Activated naive CD4-positive, alpha-beta T cell treated with Interleukin-2 at 50 U/mL for 16 hours (primary cell): Measurements from ENCODE around the gene ENDOU.

Source experiments
- DNase-seq: peaks from one replicate; pipeline ENCODE4 v3.0.0-alpha.2; 2020

Gene ENDOU

DNA sequence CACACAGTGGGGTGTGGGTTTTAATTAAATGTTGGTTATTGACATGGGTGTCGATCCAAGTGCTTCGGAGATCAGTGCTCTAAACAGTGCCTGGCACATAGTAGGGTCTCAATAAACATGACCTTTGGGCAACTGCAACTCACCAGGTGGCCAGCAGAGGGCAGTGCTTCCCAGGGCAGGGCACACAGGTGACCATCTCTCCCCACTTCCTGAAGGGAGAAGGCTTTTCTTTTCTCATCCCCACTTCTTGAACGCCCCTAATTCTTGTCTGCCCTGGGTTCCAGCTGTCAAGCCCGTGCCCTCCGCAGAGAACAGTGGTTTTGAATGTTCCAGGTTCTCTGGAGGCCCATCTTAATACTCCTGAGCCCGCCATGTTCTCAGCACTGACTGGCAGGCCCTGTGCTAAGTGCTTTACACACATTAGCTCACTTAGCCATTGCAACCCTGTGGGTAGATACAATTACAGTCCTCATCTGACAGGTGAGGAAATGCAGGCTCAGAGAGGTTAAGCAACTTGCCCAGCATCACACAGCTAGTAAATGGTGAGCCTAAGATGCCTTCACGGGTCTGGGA, 17.0 kb upstream of the ENDOU start:
- peak; percentile 77 for DNase-seq

DNA sequence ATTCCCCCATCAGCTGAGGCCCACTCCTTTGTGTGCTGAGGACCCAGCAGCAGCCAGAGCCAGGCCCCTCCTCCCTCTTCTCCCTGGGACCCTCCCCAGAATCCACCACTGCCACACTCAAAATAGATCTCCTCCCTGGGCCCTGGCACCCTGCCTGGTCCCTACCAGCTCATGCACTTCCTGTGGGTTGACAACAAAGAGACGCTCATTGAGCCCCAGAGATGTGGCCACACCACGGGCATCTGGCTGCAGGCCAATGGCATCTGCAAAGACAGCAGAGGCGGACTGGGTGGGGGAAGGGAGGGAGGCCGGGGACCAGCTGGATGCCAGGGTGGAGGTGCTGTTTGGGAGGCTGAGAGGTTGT, 16.0 kb upstream of the ENDOU start:
- DNase-seq = peak; percentile 60

DNA sequence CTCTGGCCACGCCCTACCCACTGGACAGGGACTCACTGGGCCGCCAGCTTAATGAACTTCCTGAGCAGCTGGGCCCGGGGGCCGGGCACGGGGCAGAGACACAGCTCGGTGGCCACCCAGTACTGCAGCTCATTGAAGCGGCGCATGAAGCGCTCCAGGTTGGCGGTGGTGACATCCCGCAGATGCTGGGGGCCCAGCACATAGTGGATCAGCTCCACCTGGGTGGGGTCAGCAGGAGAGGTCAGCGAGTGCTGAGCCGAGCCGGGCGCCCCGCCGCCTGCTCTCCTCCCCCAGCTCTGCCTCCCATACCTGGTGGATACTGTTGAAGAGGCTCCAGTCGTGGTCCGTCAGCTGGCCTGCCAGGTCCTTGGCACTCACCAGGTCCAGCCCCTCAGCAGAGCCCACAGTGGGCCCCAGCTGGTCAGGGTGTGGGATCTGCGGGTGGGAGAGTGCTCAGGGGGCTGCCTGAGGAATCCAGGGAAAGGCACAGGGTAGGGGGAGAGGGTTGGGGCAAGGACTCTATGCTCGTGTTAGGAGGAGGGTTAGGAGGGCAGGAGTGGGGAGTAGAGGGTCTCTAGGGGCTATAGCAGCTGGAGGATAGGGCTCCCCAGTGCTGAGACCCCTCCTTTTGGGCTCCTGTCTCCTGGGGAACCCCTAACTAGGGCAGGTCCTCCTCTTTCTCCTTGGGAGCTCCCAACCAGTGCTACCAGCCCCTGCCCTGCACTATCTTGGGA, 15.5 kb upstream of the ENDOU start:
- DNase-seq = no peak

DNA sequence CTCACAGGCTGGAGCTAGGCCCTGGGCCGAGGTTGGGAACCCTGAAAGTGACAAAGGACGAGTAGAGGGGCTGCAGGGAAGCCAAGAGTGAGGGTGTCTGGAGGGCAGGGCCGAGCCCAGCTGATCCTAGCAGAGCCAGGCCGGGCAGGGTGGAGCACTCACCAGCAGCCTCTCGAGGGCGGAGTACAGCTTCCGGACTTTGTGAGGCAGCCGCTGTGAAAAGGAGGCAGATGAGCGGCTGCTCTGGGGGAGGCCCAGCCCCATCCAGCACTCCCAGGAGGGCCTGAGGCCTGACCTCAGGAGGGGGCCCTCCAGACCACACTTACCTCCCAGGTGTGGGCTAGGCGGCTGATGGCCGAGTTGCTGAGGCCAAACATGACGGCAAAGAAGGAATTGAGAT, 14.7 kb upstream of the ENDOU start:
- DNase-seq = no peak

DNA sequence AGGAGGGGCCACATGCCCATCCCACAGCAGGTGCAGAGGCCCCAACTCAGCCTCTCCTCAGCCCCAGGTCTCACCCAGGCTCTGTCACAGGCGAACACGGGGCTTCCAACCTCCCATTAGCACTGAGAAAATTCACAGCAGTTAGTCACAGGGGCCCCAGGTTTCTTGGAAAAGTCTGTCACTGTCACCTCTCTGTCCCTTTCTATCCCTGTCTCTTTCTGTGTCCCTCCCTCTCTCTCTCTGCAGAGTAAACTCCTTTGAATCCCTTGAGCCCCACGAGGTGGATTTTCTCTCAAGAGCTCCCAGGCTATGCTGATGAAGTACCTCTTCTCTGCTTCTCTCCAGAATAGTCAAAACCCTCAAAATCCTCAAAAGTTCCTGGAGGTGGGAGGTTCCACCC, 14.0 kb upstream of the ENDOU start:
- no peak for DNase-seq

DNA sequence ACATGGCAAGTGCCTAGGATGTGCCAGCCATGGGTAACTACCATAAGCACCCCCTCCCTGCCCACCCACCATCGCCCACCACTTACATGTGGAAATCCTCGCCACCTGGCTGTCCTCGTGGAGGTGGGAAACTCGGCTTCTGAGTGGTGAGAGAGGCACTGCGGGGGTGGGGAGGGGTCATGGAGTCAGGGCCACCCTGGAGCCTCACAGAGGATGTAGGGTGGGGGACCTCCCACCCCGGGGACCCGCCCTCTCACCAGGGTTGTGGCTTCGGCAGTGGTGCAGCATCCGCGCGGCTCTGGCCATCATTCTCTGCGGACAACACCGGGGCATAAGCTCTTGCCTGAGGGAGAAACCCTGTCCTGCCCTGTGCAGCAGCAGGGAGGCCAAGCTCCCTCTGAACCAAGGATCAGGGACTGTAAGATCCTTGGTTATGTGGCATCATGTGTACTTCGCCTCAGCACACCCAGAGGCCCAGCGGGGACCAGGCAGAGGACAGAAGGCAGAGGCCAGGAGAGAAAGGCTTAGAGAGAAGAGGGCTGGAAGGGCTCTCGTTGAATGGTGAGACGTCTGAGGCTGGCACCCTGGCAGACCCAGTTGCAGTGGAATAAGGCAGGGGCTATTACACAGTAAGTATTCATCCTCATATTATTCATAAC, 12.8 kb upstream of the ENDOU start:
- DNase-seq = no peak

DNA sequence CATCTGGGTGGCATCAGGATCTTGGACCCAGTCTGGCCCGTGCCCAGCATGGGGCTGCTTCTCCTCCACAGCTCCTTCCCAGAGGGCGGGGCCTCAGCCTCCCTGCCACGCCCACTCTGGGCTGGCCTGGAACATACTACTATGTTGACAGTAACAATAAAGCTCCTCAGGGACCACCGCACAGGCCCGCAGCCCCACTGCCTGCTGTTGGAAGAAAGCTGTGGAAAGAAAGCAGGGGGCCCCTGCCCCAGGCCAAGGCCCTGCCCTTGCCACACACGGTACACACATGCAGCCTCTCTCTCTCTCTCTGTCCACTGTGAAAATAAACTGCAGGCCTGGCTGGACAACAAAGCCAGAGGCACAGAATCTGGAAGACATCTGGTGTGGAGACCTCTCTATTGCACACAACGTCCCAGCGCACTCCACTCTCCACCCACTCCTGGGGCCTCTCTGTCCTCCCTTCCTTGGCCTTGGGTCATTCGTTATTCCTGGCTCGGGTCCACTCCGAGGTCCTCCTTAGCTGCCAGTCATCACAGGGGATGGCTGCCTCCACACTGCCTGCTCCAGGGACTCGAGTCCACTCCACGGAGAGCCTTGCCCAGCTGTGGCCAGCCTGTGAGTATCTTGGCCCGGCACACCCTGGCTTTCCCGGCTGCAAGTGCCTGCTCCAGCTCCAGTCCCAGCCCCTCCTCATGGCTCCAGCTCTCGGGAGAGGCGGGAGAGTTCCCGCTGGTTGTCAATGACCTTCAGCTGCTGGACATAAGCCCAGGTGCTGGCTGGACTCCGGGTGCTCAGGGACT, 11.8 kb upstream of the ENDOU start:
- no peak for DNase-seq

DNA sequence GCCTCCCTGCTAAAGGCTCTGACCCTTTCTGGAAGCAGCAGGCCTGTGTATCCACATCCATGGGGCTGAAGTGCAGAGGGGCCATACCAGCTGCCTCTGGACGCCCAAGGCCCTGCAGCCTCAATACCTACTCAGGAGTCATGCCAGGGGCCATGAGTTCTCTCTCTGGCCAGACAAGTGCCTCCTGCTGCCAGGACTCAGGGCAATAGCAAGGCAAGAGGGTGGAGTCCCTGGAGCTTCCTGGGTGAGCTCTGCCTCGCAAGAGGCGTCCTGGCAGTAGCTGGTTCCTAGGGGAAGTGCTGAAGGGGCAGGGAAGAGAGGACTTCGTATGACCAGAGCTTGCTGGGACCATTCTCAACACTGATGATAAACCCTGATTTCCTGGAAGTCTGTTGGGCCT, 10.9 kb upstream of the ENDOU start:
- no peak for DNase-seq

DNA sequence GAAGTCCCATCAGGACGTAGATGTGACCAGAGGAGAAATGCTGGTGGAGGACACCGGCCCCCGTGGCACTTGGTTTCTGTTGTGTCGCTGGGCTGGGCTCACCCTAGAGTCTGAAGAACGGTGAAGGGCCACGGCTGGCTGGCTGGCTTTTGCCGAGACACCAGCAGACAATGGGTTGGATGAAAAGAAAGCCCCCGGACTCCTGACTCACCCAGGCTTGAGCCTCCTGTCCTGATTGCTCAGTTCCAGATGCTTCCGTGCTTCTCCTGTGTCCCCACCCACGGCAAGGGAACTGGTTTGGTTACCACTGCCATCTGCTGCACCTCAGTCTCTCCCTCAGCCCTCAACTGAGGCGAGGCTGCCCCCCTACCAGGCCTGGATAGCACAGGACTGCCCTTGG, 10.4 kb upstream of the ENDOU start:
- no peak for DNase-seq

DNA sequence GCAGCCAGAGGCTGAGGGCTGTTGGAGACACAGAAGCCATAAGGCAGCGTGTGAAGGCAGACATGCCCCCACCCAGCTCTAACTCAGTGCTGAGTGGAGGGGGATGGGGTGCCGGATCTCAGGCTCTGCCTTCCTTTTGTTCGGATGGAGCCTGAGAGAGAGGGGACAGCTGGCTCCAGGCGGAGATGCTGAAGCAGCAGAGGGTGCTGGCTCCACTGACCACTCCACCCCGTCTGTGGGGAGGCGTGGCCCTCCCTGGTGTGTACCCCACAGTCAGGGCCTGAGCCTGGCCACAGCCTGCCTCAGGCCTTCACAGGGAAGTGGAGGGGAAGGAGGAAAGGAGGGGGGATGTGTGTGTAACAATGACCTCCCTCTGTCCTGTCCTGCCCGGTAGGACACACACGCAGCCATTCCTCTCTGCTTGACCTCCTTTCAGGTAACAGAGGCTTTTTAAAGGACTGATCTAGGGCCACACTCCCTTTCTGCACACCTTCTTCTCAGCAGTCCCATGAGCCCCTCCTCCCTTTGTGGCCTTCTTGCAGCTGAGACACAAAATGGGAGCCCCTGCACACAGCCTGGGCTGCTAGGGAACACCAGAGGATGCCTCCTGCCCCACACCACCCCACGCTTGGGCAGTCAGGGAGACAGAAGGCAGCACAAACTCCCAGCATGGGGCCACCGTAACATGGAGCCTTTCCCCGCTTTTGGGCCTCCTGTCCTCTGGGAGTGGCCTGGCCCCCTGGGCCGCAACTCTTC, 9.6 kb upstream of the ENDOU start:
- no peak for DNase-seq

DNA sequence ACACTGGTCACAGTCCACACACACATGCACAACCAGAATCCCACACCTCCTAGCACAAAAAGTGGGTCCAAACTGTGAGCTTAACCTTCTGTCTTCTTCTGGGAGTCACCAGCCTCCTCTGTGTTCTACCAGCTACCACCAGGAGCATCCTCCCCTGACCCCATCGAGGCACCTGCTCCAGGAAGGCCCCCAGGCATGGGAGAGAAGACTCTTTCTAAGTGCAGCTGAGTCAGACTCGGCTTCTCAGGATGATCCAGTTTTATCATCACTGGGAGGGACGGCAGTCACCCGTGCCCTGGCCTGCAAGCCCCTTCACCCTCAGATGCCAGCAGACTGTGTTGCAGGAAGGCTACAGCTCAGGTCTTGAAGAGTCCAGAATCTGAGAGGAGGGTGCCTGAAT, 7.9 kb upstream of the ENDOU start:
- no peak for DNase-seq

DNA sequence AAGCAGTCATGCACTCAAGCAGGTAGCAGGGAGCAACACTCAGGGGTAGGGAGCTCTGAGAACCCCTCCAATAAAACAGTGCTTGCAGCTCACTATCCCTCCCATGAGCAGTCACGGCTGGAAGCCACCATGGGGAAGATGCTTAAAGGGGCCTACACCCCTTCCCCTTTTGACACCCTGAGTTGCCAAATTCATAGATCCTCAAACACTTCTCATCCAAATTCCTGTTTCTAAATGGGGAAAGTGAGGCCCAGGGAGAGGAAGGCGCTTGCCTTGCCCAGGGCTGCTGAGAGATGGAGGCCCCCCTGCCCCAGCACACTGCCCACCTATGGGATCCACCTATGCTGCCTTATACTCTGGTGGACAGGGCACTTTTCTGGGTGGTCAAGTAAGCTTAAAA, 7.2 kb upstream of the ENDOU start:
- DNase-seq = no peak

DNA sequence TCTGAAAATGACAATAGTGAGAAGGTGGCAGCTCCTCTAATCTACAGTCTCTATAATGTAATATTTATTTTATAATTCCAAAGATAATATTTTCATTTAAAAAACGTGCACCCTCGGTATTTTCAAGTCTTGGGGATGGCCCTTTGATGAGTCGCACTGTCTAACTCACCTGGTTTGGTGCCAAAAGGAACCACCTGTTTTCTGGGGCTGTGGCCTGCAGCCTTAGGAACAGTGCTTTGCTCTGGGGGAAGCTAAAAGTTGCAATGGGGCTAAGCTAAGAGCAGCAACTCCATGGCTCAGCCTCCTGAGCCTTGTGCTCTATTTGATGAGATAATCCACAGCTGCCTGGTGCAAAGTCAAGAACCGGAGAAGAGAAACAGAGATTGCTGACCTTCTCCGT, 6.4 kb upstream of the ENDOU start:
- DNase-seq = no peak

DNA sequence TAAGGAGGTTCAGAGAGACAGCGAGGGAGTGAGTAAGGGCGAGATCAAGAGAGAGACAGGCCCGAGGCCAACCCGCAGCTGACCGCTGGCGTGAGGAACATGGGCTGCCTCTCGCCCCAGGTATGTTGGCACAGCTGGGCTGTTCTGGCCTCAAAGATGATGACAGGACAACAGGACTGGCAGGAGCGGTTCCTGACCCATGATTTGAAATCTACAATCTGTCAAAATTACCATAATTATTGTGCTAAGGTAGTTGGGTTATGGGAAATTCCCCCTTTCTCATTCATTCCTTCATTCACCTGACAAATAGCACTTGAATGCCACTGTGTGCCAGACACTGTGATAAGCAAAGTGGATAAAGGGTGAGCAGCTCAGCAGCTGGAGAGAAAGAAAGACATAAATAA, 5.1 kb upstream of the ENDOU start:
- DNase-seq = no peak

DNA sequence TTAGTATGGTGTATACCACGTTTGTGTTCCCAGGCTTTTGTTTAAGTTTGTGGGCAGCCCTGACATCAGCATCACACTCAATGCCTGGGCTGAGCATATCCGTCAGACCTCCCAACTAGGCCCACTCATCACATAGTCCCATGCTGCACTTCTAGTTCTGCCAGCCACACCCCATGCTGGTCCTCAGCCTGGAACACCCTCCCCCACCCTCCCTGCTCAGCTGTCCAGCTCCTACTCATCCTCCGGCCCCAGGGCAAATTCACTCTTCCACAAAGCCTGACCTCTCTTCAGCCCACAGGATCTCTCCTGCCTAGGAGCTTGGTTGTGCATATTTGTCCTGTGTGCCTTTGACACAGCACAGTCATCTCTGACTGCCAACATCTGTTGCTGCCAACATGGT, 3.9 kb upstream of the ENDOU start:
- no peak for DNase-seq

DNA sequence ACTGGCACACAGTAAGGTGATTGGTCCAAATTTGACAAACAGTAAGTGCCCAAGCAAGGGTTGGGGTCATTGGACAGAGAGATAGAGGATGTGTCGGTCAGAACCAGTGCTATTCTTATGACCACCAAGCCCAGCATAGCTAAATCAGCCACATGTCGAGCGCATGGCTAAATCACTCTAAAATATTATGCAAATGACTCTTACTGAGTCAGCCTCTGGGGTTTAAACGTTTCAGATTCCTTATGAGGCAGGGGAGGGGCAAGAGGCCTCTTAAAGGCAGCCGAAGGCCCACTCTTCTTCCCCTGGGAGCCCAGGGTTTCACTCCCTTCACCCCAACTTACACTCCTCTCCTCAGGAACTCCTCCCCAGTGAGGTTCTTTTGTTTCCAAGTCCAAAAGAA, 603 bp upstream of the ENDOU start:
- no peak for DNase-seq

DNA sequence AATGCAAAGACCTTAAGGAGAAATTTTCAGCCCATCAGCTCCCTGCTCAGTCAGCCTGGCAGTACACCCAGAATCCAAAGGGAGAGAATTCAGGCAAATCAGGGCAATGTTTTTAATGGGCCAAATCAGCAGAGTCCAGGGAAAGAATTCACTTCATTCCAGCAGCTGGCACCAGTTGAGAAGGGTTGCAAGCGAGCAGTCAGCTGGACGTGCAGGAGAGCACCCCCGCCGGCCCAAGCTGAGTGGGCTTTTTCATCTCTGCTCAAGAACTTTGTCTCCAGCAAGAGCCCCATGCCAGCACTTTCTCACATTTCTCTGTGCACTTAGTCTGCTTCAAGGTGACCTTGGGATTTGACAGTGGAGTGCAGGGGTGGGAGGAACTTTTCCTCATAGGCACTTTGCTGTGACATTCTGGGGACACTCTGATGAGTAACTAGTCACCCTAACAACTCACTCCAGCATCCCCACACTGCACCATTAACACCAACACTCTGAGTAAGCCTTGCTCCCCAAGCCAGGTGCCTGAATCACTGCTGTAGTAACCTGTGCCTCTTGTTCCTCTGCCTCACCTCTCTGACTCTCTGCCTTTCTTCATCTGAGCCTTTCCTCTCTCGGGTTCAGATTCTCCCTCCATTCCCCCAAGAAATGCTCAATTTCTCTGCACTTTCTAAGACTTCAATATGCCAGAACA, 2.2 kb downstream of the ENDOU start:
- no peak for DNase-seq

DNA sequence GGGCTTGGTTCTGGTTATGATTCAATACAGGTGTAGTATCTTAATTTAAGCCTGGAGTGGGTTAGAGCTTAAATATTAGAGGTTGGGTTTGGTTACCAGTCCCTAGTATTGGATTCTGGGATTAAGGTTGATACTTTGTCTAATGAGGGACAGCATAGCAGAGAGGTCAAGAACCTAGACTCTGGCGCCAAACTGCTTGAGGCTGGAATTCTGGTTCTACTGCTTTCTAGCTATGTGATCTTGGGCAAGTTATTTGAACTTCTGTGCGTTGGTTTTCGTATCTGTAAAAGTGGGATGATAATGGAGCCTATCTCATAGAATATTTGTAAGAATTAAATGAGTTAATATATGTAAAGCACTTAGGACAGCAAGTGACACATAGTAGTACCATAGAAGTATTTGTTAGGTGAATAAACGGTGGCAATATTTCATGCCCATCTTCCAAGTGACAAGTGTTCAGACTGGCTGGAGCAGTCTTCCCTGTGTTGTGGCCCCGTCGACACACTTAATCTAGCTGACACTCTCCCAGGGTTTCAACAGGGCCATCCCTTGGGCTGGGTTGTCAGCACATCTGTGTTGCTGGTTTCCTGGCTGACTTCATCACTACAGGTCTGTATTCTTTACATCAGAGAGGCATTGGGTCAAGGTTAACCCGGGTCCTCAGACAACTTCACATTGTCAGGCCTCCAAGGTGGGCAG, 3.0 kb downstream of the ENDOU start:
- DNase-seq = no peak

DNA sequence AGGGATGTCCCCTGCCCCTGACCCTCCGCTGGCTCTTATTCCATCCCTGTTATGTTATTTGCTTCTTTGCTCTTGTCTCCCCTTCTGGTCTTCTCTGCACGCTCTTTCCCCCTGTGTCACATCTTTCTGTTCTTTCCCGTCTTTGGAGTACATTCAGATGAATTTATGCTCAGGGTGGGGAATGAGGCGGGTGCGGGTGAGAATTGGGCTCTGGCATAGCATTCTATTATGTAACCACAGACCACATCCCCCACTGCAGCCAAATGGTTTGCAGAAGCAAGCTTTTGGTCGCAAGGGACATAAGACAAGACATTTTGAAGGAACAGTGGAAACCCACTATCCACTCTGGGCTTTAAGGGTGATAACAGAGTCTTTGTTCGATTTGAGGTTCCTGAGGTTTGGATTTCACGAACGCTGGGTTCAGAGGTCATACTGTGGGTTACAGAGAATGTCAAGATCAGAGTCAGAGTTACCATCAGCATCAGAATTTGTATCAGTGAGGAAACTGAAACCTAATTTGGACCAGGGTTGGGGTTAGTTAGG, 3.8 kb downstream of the ENDOU start:
- DNase-seq = no peak

DNA sequence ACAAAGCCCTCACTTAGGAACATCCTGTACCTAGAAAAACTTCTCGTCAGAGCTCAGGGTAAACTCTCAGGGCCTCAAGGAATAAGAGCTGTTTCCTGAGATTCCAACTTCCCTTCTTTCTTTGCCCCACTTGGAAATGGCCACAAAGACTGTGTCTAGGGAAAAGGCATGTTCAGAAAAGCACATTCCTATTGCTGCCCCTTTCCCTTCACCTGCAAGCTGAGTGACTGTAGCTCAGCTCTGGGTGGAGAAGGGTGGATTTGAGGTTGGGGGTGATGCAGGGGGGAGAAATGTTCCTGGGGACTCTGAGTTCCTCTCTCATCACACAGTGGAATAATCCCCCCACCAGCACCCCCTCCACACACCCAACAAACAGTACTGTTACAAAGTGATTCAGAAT, 6.8 kb downstream of the ENDOU start:
- no peak for DNase-seq

DNA sequence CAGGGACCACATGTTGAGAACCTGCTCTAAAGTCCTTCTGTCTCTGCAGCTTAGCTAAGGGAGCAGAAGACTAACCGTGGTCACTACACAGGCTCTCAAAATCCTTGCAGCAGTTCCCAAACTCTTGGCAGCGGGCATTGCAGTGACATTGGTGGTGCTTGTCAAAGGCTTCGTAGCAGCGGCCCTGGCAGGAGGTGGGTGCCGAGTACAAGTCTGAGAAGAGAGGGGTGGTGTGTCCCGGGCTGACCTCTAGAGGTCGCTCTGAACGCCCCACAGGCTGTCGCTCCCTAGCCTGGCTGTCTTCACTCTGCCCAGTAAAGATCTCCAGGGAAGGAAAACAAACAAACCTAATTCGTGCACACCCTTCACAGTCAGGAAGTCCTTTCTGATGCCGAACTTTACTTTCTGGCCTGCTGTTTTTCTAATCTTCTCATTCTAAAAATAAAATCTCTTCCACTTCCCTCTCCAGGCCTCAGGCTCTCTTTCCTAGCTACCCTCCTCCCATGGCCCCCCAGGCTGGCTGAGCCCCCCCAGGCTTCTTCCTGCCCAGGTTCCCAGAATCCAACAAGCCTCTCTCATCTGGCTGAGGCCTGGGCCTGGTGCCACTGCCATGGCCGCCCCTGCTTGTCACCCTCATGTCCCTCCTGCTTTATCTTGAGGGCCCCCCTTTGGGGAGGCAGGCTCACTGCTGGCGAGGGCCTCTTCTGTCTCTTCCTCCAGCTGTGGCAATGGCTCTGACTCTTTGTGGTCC, 7.7 kb downstream of the ENDOU start:
- peak; percentile 48 for DNase-seq
